ENCODE results near the gene DOCK6. TPM values are rescaled to one million over a fixed set of nuclear protein-coding genes. Genes with fewer than 3 reads are reported as not detected.

The DOCK6 gene
- total and polyA plus RNA-seq, 10 of the 15 experiments (the other 5 are each of a cell fraction or from before 2014, with no cell fraction given), result 0.76 to 24.8 (median 4.7) TPM

DNA sequence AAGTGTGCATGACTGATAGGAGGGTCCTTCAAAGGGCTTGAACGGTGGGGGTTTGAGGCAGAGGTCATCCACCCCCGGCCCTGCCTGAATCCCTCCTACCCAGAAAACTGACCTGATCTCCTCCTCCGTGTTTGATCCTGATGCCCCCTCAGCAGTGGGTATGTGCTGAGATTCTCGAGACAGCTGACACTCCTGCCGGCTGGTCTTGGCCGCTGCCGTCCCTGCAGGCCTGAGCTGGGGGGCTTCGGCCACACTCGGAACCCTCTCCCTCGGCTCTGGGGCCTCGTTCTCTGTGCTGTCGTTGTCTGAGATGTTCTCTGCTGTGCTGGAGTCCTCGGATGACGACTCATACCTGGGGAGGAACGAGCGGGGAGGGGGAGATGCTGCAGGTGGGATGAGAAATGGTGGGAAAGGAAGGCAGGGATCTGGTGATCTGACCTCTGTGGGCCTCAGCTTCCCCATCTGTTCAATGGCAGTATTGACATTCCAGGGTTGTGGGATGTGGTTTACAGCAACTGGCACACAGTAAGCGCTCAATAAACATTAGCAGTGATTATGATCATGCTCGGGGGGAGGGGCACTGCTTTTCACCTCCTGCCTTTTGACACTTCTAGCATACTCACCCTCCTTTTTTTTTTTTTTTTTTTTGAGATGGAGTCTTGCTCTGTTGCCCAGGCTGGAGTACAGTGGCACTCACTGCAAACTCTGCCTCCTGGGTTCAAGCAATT is 85.7 kb downstream of the DOCK6 start:
- Histone ChIP-seq H3K9me3 (replicated peaks; ENCODE audit: control insufficient read depth, insufficient read depth, low read length) (no peaks in the 10 kb centered on the region), H3K79me2 (ENCODE audit: control insufficient read depth, insufficient read depth, low read length) (no peaks in the 10 kb centered on the region), H3K4me2 (ENCODE audit: control insufficient read depth, insufficient read depth) (no peak overlapping the region), H3K36me3 (ENCODE audit: control insufficient read depth in 2 of 2, insufficient read depth in 2 of 2, low read length in 1 of 2) (peaks cover 0 to 4% of the 10 kb centered on the region in 2 experiments; a peak in 2 of 4 replicates), H3K27me3 (replicated peaks in 1 of 2; ENCODE audit: control insufficient read depth in 2 of 2, insufficient read depth in 2 of 2, low read length in 1 of 2) (no peaks in the 10 kb centered on the region), H3K9ac (ENCODE audit: control insufficient read depth, insufficient read depth, low read length) (no peak overlapping the region), H4K20me1 (ENCODE audit: control insufficient read depth, insufficient read depth) (no peaks in the 10 kb centered on the region), H3K4me1 (ENCODE audit: control insufficient read depth, insufficient read depth, low read length) (peaks cover 20% of the 10 kb centered on the region), H2AFZ (ENCODE audit: control insufficient read depth, low read depth, low read length) (no peak overlapping the region), H3K27ac (ENCODE audit: control insufficient read depth, insufficient read depth) (no peak overlapping the region), H3K4me3 (no peak overlapping the region)
- FAIRE-seq, result no peak
- DNase-seq (ENCODE audit: low read depth, low spot score), result no peak
- BruUV-seq (replicated peaks), result no TSS peak
- ATAC-seq, result no peak
- no peak for TF ChIP-seq ZNF274 (IDR thresholded peaks at IDR 0.05; ENCODE audit: insufficient read depth, insufficient read length)
- TF ChIP-seq WRNIP1 (IDR thresholded peaks at IDR 0.05; ENCODE audit: borderline replicate concordance, low read depth, low read length), result no peak
- no peak for TF ChIP-seq BRCA1 (IDR thresholded peaks at IDR 0.05; ENCODE audit: low read depth, low read length)
- TF ChIP-seq, protein P1, sequence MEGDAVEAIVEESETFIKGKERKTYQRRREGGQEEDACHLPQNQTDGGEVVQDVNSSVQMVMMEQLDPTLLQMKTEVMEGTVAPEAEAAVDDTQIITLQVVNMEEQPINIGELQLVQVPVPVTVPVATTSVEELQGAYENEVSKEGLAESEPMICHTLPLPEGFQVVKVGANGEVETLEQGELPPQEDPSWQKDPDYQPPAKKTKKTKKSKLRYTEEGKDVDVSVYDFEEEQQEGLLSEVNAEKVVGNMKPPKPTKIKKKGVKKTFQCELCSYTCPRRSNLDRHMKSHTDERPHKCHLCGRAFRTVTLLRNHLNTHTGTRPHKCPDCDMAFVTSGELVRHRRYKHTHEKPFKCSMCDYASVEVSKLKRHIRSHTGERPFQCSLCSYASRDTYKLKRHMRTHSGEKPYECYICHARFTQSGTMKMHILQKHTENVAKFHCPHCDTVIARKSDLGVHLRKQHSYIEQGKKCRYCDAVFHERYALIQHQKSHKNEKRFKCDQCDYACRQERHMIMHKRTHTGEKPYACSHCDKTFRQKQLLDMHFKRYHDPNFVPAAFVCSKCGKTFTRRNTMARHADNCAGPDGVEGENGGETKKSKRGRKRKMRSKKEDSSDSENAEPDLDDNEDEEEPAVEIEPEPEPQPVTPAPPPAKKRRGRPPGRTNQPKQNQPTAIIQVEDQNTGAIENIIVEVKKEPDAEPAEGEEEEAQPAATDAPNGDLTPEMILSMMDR (IDR thresholded peaks at IDR 0.05 in 2 of 3, conservative IDR thresholded peaks at IDR 0.05 in 1 of 3; ENCODE audit: control insufficient read depth in 2 of 3, extremely low read depth in 1 of 3, insufficient read depth in 1 of 3, low read depth in 3 of 3, low read length in 3 of 3), result no peak
- TF ChIP-seq ASH2L (IDR thresholded peaks at IDR 0.05; ENCODE audit: borderline replicate concordance, low read depth), result no peak
- no peak for TF ChIP-seq SREBF1 (IDR thresholded peaks at IDR 0.05; ENCODE audit: low read length)
- TF ChIP-seq NR2C2 (IDR thresholded peaks at IDR 0.05; ENCODE audit: borderline replicate concordance, control insufficient read depth, insufficient read length, low read depth), result no peak
- TF ChIP-seq, protein P2, sequence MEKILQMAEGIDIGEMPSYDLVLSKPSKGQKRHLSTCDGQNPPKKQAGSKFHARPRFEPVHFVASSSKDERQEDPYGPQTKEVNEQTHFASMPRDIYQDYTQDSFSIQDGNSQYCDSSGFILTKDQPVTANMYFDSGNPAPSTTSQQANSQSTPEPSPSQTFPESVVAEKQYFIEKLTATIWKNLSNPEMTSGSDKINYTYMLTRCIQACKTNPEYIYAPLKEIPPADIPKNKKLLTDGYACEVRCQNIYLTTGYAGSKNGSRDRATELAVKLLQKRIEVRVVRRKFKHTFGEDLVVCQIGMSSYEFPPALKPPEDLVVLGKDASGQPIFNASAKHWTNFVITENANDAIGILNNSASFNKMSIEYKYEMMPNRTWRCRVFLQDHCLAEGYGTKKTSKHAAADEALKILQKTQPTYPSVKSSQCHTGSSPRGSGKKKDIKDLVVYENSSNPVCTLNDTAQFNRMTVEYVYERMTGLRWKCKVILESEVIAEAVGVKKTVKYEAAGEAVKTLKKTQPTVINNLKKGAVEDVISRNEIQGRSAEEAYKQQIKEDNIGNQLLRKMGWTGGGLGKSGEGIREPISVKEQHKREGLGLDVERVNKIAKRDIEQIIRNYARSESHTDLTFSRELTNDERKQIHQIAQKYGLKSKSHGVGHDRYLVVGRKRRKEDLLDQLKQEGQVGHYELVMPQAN (conservative IDR thresholded peaks at IDR 0.05), result no peak
- no peak for TF ChIP-seq NR2C1 (IDR thresholded peaks at IDR 0.05)
- TF ChIP-seq, protein P3, sequence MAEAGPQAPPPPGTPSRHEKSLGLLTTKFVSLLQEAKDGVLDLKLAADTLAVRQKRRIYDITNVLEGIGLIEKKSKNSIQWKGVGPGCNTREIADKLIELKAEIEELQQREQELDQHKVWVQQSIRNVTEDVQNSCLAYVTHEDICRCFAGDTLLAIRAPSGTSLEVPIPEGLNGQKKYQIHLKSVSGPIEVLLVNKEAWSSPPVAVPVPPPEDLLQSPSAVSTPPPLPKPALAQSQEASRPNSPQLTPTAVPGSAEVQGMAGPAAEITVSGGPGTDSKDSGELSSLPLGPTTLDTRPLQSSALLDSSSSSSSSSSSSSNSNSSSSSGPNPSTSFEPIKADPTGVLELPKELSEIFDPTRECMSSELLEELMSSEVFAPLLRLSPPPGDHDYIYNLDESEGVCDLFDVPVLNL (IDR thresholded peaks at IDR 0.05; ENCODE audit: low read depth, low read length), result no peak
- TF ChIP-seq CHD1 (IDR thresholded peaks at IDR 0.05; ENCODE audit: low read depth, low read length), result no peak
- no peak for TF ChIP-seq RAD51 (IDR thresholded peaks at IDR 0.05)
- WGBS (ENCODE audit: insufficient coverage, insufficient replicate concordance, low lambda C conversion rate, missing lambda C conversion rate), result 75% methylated on average over 18 of the region's 18 CpGs
- in situ Hi-C loops (cut with MboI), result no loop called here
- SMC1A ChIA-PET (ENCODE audit: uncharacterized antibody, unreplicated experiment), result no interaction called here
- CTCF ChIA-PET, result no interaction called here
- RAD21 ChIA-PET (ENCODE audit: unreplicated experiment), result no interaction called here
- intact Hi-C loops (cut with micrococcal nuclease; ENCODE audit: unreplicated experiment), result no loop called here
- POLR2A ChIA-PET, result no interaction called here
